GM19239 (cell line): ENCODE results near the gene LONRF2.
A peak's percentile ranks its signal among the peaks of the same experiment; 100 is the strongest.

Experiments
- DNase-seq: peaks from one replicate; pipeline ENCODE4 v3.0.0; 2011; ENCODE audit warnings: low spot score; ENCODE audit not compliant: insufficient read length
- FAIRE-seq: peaks from 2 replicates; lab custom pipeline; 2011; peaks lifted over from hg19 to GRCh38; lab: Jason Lieb, UNC

Gene LONRF2

DNA sequence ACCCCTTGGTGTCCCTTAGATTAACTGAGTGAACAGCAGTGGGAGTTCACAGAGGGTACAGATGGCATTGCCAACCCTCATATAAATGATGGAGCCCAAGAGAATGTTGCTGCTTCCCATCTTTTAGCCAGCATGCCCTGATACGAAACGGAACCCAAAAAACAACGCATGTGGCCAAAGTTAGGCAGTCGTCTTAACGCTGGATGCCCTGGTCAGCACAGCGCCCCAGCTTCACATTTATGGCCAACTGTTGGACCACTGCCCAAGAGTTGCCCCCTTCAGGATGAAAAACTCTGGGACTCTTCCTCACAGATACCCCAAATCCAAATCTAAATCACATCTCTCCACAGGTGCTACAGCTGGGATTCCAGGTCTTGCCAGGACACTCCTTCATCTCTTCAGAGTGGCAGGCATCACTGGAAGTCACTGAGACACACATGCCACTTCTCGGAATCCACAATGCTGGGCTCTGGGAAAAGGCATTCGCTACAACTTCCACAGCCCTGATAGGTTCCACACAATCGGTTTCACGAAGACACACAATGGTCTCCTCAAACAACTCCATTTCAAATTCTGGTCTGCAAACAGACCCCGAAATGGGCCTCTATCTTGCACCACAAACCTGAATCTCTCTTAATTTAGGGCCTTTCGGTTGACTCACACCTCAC lies 44.6 kb downstream of the LONRF2 start:
- FAIRE-seq (no peak), DNase-seq (no peak)

GRCh38 chr2:100276716-100277115 lies 45.6 kb downstream of the LONRF2 start:
- no peak for DNase-seq
- FAIRE-seq: no peak

DNA sequence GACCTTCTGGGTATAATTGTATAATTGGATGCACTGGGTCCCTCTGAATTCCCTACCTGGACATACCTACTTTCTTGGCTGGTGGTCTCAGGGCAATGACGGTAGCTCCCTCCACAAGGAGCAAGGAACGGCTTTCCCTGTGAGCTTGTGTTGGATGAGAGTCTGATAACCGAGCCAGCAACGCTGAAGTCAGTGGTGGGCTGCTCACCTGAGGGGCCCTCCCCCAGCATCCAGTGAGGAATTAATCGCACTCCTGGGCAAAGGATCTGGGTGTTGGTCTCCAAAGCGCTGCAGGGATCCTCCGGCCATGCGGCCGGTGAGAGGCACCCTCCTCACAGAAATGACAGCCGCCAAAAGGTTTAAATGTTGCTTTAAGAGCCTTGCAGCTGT lies 47.1 kb downstream of the LONRF2 start:
- FAIRE-seq (no peak), DNase-seq (no peak)

DNA sequence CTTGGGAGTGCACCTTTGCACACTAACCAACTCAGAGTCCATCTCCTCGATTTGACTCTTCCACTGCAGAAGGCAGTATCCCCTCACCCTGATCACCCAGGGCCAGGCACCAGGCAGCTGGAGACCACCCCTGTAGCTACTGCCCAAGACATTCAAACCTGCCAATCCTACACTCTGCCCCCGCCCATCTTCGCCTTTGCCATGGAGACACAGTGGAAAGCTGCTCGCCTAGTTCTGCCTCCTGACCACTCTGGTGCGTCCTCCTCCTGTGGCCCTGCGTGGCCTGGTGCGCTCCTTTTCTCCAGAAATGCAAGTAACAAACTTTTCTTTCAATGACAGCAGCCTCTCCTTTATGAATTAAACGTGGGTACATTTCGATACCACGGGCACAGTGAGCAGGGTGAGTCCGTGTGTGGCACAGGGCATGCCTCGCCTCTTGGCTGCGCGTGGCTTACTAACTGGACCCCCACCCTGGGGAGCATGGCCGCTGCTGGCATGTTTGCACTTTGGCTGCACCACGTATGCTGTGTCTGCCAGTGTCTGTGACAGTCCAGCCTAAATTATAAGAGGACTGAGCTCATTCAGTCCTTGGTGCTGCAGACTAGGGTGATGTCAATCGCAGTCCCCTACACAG lies 47.6 kb downstream of the LONRF2 start:
- FAIRE-seq: no peak
- no peak for DNase-seq

DNA sequence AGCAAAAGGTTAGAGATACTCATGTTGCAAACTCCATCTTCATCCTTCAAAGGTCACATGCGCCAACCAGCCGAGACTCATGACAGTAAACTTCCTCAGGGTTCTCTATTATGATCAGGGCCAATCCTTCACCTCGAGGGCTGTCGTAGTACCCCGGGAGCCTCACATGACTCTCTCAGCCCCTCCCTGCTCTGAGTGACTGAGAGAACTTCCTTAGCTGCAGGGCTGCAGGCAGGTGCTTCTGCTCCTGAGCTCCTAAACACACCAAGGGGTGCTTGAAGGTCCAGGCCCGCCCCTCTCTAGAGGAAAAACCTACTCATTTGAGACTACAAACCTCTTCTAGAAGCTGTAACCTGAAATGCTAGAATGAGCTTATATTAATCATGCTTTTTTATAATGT lies 48.2 kb downstream of the LONRF2 start:
- FAIRE-seq (no peak), DNase-seq (no peak)

GRCh38 chr2:100273387-100273786 lies 48.9 kb downstream of the LONRF2 start:
- DNase-seq: no peak
- no peak for FAIRE-seq

- no peak for FAIRE-seq
- DNase-seq: no peak
These were observed 49.4 kb downstream of the LONRF2 start for GRCh38 chr2:100272841-100273329.

GRCh38 chr2:100271210-100271609 lies 51.1 kb downstream of the LONRF2 start:
- no peak for FAIRE-seq
- no peak for DNase-seq

DNA sequence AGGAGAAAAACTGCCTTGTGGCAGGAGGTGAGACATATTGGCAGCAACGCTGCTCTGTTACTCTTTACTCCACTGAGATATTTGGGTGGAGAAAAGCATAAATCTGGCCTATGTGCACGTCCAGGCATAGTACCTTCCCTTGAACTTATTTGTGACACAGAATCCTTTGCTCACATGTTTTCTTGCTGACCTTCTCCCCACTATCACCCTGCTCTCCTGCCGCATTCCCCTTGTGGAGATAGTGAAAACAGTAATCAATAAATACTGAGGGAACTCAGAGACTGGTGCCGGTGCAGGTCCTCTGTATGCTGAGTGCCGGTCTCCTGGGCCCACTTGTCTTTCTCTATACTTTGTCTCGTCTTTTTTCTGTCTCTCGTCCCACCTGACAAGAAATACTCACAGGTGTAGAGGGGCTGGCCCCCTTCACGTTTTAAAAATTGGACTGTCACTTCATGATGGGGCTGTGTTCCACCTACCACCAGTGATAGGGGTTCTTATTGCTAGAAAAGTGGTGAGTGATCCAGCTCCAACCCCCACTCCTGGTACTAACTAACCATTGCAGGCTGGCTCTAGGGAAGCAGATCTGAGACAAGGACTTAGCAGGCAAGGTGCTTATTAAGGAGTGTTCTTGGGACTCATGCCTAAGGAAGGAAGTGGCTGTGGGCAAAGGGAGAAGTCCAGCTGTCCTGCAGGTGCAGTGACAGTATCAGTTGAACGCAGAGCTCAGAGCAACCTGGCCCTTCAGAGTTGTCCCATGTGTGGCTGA lies 51.7 kb downstream of the LONRF2 start:
- FAIRE-seq (no peak), DNase-seq (no peak)

DNA sequence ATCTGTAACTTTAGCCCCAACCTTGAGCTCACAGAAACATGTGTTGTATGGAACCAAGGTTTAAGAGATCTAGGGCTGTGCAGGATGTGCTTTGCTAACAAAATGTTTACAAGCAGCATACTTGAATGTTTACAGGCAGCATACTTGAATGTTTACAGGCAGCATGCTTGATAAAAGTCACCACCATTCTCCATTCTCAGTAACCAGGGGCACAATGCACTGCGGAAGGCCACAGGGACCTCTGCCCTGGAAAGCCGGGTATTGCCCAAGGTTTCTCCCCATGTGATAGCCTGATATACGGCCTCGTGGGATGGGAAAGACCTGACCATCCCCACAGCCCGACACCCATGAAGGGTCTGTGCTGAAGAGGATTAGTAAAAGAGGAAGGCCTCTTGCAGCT lies 52.4 kb downstream of the LONRF2 start:
- DNase-seq (no peak), FAIRE-seq (no peak)

GRCh38 chr2:100268986-100269385 lies 53.3 kb downstream of the LONRF2 start:
- FAIRE-seq: no peak
- DNase-seq: no peak

GRCh38 chr2:100267751-100268150 lies 54.5 kb downstream of the LONRF2 start:
- FAIRE-seq (no peak), DNase-seq (no peak)

GRCh38 chr2:100266126-100266525 lies 56.2 kb downstream of the LONRF2 start:
- no peak for FAIRE-seq

DNA sequence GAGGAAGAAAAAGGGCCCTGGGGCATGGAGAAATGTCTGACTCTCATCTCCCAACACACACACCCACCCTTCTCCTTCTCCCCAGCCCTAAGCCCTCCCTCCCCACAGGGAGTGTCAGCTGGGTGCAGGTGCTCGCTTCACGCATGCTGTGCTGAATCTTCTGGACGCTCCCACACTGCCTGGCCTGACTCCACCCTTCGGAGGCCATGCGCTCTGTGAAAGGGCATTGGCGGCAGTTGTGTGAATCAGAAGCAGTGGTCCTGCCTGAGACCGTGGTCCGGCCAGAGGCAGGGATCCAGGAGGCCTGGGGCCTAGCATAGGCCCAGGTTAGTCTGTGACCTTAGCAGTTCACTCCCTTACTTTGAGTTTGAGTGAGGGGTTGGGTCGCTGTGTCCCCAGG lies 57.1 kb downstream of the LONRF2 start:
- DNase-seq (no peak), FAIRE-seq (no peak)

More at GRCh38 chr2:100266126-100266525, 56.2 kb downstream of the LONRF2 start:
- no peak for DNase-seq

DNA sequence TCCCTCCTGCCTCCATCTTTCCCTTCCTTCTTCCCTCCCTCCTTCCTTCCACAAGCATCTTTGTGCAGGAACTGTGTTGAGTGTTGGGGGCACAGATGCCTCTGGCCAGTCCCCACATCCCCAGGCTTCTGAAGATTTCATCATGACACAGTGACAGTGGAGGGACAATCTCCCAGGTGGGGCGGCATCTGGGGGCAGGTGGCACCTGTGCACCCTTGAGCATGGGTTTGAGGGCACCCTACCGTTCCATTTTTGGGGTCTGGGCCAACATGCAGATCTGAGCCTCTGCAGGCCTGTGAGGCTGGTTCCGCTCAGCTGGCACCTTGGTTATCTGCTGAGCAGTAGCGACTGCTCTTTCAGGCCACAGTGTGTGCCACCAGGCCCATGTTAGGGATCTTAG lies 57.6 kb downstream of the LONRF2 start:
- FAIRE-seq (no peak), DNase-seq (no peak)

- FAIRE-seq (no peak), DNase-seq (no peak)
These were observed 58.2 kb downstream of the LONRF2 start for GRCh38 chr2:100264121-100264520.

DNA sequence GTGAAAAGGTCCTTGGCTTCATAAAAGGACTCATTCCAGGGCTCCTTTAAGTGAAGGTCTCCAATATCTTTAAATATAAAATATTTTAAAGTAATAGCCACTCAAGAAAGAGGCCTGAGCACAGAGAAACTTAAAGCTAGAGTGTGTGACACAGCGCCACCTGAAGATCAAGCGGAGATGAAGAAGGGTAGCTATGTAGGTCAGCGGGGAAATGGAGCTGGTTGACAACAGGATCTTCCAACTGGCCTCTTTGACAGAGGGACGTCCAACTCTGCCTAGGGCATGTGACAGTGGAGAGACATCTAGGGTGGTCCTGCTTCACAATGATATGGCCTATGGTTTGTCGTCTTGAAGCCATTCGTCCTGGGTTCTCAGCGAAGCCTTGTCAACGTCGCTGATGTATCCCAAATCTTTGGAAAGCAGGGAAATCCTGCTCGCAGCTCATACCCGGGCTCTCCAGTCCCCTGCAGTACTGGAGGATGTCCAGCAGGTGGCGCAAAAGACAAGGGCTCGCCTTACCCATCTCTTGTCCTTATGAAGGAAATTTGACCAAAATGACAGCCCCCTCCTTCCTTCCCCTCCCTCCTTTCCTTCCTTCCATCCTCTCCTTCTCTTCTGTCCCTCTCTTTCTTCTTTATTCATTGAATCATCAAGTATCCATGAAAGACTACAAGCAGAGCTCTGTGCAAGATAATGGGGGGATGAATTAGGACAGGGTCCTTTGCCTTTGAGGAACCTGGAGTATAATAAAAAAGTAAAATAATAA lies 59.6 kb downstream of the LONRF2 start:
- DNase-seq (peak; percentile 54), FAIRE-seq (peak; percentile 75)

DNA sequence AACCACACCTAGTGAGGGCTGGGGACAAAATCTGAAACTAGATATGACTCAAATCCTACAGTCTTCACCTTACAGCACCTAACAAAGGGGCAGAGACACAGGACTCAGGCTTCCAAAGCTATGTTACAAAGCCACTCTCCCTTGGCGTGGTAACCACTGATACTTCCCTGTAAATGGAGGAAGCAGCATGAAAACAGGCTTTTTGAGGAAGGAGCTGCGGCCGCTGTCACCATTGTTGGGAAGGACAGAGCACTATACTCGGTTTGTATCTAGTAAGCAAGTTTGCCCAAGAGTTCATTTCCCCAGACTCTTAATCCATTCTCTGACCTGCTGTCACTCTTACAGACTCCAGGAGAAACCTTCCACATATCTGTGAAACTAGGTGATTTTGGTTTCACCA lies 60.3 kb downstream of the LONRF2 start:
- FAIRE-seq (no peak), DNase-seq (no peak)

GRCh38 chr2:100260712-100261620 lies 61.3 kb downstream of the LONRF2 start:
- no peak for FAIRE-seq
- no peak for DNase-seq

- DNase-seq: no peak
- no peak for FAIRE-seq
These were observed 63.2 kb downstream of the LONRF2 start for GRCh38 chr2:100259106-100259505.
